HG03439 (cell line): Measurements from ENCODE around the gene ALDH4A1.

Experiments
- ATAC-seq: cut with Tn5 transposase; IDR thresholded peaks from one replicate; pipeline ENCODE4 v1.9.1; 2021; ENCODE audit warnings: mild to moderate bottlenecking, moderate library complexity; ENCODE audit not compliant: unreplicated experiment

Gene ALDH4A1

GRCh38 chr1:18939398-18940302, 37.3 kb upstream of the ALDH4A1 start:
- no peak for ATAC-seq

- ATAC-seq = no peak
Measured at GRCh38 chr1:18938707-18939070, 36.3 kb upstream of the ALDH4A1 start.

- no peak for ATAC-seq
Measured at GRCh38 chr1:18938008-18938706, 35.8 kb upstream of the ALDH4A1 start.

GRCh38 chr1:18937539-18937938, 35.2 kb upstream of the ALDH4A1 start:
- no peak for ATAC-seq

GRCh38 chr1:18936814-18937481, 34.6 kb upstream of the ALDH4A1 start:
- no peak for ATAC-seq

GRCh38 chr1:18936471-18936813, 34.1 kb upstream of the ALDH4A1 start:
- ATAC-seq = no peak

GRCh38 chr1:18934205-18935000, 32.0 kb upstream of the ALDH4A1 start:
- ATAC-seq = no peak

GRCh38 chr1:18932879-18933278, 30.5 kb upstream of the ALDH4A1 start:
- no peak for ATAC-seq

GRCh38 chr1:18932387-18932786, 30.0 kb upstream of the ALDH4A1 start:
- no peak for ATAC-seq

- no peak for ATAC-seq
Measured at GRCh38 chr1:18931730-18932129, 29.4 kb upstream of the ALDH4A1 start.

GRCh38 chr1:18929686-18930085, 27.3 kb upstream of the ALDH4A1 start:
- ATAC-seq = no peak

- no peak for ATAC-seq
Measured at GRCh38 chr1:18928985-18929384, 26.6 kb upstream of the ALDH4A1 start.

- no peak for ATAC-seq
Measured at GRCh38 chr1:18928406-18928805, 26.1 kb upstream of the ALDH4A1 start.

- ATAC-seq = peak; percentile 22
Measured at GRCh38 chr1:18927654-18928272, 25.4 kb upstream of the ALDH4A1 start.

- ATAC-seq = peak; percentile 18
Measured at GRCh38 chr1:18927082-18927653, 24.8 kb upstream of the ALDH4A1 start.

GRCh38 chr1:18926315-18927081, 24.1 kb upstream of the ALDH4A1 start:
- peak; percentile 60 for ATAC-seq

GRCh38 chr1:18925279-18925678, 22.9 kb upstream of the ALDH4A1 start:
- no peak for ATAC-seq

GRCh38 chr1:18924221-18924691, 21.9 kb upstream of the ALDH4A1 start:
- ATAC-seq = no peak

GRCh38 chr1:18923756-18924211, 21.4 kb upstream of the ALDH4A1 start:
- ATAC-seq = no peak
